GM10248 (cell line): ENCODE data around the gene FUT8.
A peak's percentile ranks its signal among the peaks of the same experiment; 100 is the strongest.
"Not testable (repeated sequence)": the region's sequence is repeated elsewhere in the genome, so short reads cannot be mapped to it uniquely, and the experiment has no call there.

Source experiments
- CTCF ChIA-PET: fragments of 300-600 bp; sonication (Branson Sonifier 250); formaldehyde crosslinking; extraction: SDS; loops from one replicate; lab custom pipeline; 2021; ENCODE audit warnings: antibody characterized with exemption; lab: Yijun Ruan, JAX
- POLR2A ChIA-PET: fragments of 350-650 bp; sonication (Branson Sonifier 250); formaldehyde crosslinking; extraction: SDS; loops from one replicate; lab custom pipeline; 2020; ENCODE audit warnings: antibody characterized with exemption; lab: Yijun Ruan, JAX
- DNase-seq: peaks from one replicate; pipeline ENCODE4 v3.0.0; 2012; ENCODE audit errors: extremely low spot score
- TF ChIP-seq, protein P1 (sequence below): IDR thresholded peaks from 2 replicates; pipeline ENCODE4 v1.5.1; 2012; ENCODE audit warnings: mild to moderate bottlenecking, low read depth; ENCODE audit errors: extremely low read depth, missing control alignments, control extremely low read depth

The FUT8 gene

DNA sequence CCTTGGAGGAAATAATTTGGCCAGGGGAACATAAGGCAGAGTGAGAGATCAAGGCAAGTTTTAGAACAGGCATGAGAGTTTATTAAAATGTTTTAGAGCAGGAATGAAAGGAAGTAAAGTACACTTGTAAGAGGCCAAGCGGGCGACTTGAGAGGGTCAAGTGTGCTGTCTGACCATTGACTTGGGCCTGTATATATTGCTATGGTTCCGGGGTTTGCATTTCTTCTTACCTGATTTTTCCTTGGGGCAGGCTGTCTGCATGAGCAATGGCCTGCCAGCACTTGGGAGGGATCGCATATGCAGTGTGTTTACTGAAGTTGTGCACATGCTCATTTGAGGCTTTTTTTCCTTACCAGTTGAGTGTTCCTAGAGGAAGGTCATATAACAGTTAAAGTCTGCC lies 214.8 kb downstream of the FUT8 start:
- POLR2A ChIA-PET, result no interaction called here
- CTCF ChIA-PET, result interaction anchor here (1.0 to 2.7 kb wide), 5 partner anchors 8 to 34 kb away, joined by 4 to 8 read pairs (median 5); no protein-coding TSS in a partner anchor
- no peak for DNase-seq
- TF ChIP-seq, protein P1, sequence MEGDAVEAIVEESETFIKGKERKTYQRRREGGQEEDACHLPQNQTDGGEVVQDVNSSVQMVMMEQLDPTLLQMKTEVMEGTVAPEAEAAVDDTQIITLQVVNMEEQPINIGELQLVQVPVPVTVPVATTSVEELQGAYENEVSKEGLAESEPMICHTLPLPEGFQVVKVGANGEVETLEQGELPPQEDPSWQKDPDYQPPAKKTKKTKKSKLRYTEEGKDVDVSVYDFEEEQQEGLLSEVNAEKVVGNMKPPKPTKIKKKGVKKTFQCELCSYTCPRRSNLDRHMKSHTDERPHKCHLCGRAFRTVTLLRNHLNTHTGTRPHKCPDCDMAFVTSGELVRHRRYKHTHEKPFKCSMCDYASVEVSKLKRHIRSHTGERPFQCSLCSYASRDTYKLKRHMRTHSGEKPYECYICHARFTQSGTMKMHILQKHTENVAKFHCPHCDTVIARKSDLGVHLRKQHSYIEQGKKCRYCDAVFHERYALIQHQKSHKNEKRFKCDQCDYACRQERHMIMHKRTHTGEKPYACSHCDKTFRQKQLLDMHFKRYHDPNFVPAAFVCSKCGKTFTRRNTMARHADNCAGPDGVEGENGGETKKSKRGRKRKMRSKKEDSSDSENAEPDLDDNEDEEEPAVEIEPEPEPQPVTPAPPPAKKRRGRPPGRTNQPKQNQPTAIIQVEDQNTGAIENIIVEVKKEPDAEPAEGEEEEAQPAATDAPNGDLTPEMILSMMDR, result no peak

DNA sequence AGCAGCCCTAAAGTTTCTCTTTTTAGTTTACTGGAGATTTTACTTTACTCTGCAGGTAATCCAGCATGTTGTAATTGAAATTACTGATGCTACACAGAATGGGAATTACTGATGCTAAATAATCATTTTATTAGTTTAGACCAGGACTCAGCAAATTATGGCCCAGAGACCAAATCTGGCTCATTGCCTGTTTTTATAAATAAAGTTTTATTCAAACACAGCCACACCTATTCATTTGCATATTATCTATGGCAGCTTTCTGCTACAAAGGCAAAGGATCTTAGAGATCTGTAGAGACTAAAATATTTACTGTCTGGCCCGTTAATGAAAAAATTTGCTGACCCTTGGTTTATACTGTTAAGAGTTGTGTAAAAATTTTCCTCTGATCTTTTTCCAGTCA lies 216.1 kb downstream of the FUT8 start:
- ChIA-PET CTCF (interaction anchor here (1.1 kb wide), 1 partner anchor 32 kb away, joined by 6 read pairs; no protein-coding TSS in a partner anchor), POLR2A (no interaction called here)
- no peak for DNase-seq
- TF ChIP-seq, protein P1, result no peak

DNA sequence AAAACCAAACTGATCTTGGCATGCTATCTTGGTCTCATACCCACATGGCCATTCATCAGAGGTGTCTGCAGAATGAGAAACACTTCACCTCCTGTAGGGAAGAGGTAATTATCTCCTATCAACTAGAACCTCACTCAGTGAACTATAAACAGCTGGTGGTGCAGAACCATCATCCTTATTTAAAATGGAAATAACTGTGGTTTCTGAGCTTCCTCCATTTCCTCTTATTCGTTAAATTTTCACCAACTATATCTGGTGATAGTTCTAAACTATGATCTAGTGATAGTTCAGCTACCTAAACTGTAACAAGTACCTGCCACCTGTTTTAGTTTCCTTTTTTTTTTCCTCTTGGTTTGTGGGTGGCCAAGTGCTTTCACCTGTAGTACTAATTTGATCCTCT lies 218.5 kb downstream of the FUT8 start:
- ChIA-PET CTCF (interaction anchor here (1.1 kb wide), 1 partner anchor 9 kb away, joined by 4 read pairs; no protein-coding TSS in a partner anchor), POLR2A (no interaction called here)
- TF ChIP-seq, protein P1, result no peak
- DNase-seq, result peak; percentile 11

DNA sequence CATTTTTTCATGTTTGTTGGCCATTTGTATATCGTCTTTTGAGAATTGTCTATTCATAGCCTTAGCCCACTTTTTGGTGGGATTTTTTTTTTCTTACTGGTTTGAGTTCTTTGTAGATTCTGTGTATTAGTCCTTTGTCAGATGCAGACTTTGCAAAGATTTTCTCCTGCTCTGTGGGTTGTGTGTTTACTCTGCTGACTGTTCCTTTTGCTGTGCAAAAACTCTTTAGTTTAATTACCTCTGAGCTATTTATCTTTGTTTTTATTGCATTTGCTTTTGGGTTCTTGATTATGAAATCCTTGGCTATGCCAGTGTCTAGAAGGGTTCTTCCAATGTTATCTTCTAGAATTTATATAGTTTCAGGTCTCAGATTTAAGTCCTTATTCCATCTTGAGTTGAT lies 220.0 kb downstream of the FUT8 start:
- ChIA-PET CTCF (no interaction called here), POLR2A (no interaction called here)
- no peak for DNase-seq
- TF ChIP-seq, protein P1, result no peak

DNA sequence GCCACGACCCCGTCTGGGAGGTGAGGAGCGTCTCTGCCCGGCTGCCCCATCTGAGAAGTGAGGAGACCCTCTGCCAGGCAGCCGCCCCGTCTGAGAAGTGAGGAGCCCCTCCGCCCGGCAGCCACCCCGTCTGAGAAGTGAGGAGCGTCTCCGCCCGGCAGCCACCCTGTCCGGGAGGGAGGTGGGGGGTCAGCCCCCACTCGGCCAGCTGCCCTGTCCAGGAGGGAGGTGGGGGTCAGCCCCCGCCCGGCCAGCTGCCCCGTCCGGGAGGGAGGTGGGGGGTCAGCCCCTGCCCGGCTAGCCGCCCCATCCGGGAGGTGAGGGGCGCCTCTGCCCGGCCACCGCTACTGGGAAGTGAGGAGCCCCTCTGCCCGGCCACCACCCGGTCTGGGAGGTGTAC lies 221.1 kb downstream of the FUT8 start:
- POLR2A ChIA-PET, DNase-seq, CTCF ChIA-PET: not testable (repeated sequence)

DNA sequence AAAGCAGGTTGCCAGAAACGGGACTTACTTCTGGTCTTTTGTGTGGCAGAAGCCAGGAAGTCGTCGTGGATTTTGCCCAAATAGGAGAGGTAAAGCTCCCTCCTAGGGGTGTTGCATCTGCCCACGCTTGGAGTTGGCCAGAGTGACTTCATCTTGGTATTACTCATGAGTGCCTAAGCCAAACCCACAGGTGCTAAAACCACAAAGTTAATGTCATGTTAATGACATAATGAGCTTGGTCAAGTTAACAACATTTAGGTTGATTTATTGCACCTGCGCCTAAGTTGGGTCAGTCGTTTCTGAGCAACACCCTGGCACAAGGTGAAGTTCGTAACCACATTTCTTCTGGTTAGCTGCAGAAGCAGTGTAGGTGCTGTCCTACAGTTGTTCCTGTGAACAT lies 225.2 kb downstream of the FUT8 start:
- POLR2A ChIA-PET, result no interaction called here
- TF ChIP-seq, protein P1, result no peak
- CTCF ChIA-PET, result interaction anchor here (0.7 to 1.9 kb wide), 6 partner anchors 8 to 222 kb away, joined by 3 to 5 read pairs (median 4); no protein-coding TSS in a partner anchor
- DNase-seq, result peak; percentile 65

DNA sequence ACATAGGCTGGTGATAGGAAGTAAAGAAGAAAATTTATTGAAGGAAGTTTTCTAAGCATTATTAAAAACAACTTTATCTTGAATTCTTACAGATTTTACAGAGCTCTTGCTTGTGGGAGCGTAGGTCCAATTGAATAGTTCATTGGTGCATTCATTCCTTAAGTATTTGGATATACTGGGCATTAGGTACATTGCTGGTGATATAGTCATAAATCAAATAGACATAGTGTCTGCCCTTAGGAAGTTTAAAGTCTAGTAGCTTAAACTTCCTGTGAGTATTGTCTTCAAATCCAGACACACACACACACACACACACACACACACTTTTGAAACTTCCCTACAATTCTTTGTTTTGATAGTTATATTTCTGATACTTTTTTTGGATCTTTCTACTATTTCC lies 226.7 kb downstream of the FUT8 start:
- CTCF ChIA-PET, result interaction anchor here (1.5 to 1.7 kb wide), 3 partner anchors 9 to 23 kb away, joined by 4 to 5 read pairs (median 4); no protein-coding TSS in a partner anchor
- POLR2A ChIA-PET, result no interaction called here
- TF ChIP-seq, protein P1, result no peak
- no peak for DNase-seq
